Inflammatory macrophage treated with lipopolysaccharide for 4 hours (primary cell): Measurements from ENCODE around the gene STK10.
"Not testable (repeated sequence)": the region's sequence is repeated elsewhere in the genome, so short reads cannot be mapped to it uniquely, and the experiment has no call there.

ENCODE experiments used
- DNase-seq: peaks from one replicate; pipeline ENCODE4 v3.0.0-alpha.2; 2020

Gene STK10

DNA sequence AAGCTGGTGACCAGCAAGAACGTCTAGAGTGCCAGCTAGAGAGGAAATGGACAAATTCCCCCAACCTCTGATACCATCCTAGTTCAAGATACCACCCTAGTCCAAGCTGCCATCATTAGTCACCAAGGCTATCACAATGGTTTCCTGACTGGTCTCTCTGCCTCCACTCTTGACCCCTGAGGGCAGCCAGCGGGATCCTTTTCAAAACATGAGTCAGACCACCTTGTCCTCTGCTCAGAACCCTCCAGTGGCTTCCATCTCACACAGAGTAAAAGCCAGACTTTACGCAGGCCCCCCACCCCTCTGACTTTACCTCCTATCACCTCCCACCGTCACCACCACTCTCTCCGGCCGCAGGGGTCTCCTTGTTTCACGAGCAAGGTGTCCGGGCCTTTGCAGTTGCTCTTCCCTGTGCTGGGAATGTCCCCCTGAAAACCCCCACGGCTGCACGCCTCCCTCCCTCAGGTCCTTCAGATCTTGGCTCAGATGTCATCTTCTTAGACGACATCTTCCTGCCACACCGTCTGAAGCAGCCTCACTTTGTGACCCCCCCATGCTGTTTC, 139.4 kb downstream of the STK10 start:
- DNase-seq: peak; percentile 24

DNA sequence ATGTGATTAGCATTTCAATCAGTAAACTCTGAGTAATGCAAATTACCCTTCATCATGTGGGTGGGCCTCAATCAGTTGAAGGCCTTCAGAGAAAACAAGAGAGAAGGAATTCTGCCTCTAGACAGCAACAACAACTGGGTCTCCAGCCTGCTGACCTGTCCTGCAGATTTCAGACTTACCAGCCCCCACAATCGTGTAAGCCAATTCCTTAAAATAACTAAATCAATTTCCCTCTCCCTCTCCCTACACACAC, 139.9 kb downstream of the STK10 start:
- no peak for DNase-seq

DNA sequence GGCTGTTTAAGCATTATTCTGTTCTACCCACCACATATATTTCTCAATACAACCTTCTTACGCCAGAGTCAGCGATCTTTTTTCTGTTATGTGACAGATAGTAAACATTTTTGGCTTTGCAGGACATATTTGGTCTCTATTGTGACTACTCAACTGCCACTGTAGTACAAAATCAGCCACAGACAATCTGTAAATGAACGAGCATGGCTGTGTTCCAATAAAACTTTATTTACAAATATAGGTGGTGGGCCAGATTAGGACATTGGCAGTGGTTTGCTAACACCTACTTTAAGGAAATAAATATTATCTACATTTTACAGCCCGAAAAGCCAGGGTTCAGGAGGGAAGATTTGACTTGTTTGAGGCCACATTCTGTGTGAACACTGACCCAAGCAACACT, 141.4 kb downstream of the STK10 start:
- DNase-seq: no peak

DNA sequence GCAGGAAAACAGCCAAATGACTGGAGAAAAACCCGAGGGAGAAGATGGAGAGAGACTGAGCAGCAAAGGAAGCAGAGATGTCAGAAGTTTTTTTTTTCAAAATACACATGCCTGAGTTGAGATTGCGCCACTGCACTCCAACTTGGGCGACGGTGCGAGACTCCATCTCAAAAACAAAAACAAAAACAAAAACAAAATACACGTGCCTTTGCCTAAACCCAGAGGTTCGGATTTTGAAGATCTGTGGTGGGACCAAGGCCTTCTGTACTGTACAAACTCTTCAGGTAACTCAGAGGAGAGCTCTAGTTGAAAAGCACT, 142.8 kb downstream of the STK10 start:
- DNase-seq: no peak

DNA sequence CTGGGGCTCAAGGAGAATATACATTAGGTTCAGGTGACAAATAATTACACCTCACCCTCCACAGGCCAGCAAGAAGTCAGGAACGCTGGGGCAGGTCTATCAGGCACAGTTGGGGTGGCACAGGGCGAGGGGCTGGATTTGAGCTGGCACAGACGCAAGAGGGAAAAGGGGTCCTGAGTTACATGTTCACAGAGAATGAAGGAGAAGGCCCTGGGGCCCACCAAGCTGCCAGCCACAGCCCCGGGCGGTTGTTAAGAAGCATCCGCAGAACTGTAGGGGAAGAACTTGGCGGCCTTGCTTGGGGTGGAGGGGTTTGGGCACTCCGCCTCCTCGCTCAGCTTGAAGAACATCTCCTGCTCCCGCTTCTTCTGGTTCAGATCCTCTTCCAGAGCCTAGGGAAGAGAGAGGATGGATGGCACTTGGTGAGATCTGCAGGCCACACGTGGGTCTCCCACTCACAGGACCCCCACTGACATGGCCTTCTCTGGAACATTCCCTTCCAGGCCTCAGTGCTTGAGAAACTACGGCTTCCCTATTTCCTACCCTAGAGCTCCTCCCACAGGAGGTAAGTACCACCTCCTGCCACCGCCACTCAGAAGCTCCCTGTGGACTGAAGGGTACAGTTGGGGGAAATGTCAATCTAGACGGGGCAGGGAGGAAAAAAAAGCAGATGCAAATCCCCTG, 143.3 kb downstream of the STK10 start:
- DNase-seq: no peak

DNA sequence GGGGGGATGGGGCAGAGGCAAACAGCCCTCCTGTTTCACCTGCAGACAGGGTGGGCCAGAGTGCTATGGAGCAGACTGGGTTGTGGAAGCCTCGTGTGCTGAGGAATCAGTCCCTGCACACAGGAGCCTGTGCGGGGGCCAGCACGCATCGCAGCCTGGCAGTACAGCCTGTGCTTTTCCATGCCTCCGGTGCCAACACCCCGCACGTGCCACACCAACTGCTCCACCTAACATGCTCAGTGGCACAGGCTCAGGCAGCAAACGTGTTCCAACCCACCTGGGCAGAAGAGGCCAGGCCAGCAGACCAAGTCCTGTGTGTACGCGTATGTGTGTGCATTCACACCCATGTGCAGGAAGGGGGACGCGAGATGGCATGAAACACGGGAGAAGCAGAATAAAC, 144.2 kb downstream of the STK10 start:
- DNase-seq: no peak

DNA sequence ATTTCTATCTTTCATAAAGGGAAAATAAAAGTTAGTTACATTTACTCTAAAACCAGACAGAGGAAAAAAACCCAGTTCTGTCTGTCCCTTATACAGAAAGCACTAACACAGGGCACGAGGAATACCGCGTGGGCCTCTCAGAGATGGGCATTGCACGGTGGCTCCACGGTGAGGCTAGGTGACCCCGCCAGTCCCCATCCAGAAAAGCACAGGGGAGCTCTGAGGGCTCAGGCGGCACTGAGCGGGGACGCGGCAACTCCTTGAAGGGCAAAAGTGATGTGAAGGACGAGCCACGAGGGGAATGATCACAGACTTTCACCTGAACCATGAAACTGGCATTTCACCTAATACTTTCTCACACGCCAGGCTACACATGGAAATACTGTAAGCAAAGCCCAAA, 145.8 kb downstream of the STK10 start:
- DNase-seq: no peak

DNA sequence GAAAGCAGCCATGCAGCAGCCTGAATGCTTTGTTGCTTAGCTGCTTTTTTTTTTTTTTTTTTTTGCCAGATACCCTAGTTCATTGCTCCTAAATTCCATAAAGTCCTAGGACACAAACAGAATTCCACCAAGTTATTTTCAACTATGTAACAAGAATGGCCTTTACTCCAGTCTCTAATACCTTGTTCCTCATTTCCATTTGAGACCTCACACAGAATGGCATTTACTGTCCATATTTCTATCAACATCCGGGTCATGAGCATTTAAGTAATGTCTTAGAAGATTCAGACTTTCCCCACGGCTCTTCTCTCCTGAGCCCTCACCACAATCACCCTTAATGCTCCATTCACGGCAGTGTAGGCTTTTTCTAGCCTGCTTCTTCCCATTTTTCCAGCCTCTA, 149.9 kb downstream of the STK10 start:
- DNase-seq: peak; percentile 30

DNA sequence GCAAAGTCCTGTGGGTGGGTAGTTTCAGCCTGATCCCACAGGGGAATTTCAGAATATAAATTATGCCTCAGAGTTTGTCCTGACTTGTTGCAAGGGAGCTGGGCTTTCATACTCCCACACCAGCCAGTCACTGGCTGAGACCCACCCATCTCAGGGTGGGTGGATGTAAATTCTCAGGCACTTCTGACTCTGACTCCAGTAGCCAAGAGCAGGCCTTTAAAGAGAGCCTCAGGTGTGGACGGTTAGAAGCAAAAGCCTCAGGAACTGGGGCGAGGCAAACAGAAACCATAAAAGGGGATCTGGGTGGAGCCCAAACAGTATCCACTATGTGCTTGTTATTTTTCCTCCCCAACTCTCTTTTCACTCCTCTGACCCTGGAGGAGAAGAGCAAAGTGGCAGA, 153.0 kb downstream of the STK10 start:
- peak; percentile 58 for DNase-seq

DNA sequence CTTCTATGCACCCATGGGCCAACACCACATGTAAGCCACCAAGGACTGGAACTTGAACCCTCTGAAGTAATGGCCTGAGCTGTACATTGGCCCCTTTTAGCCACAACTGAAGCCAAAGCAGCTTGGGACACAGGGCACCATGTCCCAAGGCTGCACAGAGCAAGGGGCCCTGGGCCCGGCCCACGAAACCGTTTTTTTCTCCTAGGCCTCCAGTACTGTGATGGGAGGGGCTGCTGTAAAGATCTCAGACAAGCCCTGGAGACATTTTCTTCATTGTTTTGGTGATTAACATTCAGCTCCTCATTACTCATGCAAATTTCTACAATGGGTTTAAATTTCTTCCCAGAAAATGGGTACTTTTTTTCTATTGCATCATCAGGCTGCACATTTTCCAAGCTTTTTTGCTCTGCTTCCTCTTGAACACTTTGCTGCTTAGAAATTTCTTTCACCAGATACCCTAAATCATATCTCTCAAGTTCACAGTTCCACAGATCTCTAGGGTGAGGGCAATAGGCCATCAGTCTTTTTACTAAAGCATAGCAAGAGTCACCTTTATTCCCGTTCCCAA, 156.0 kb downstream of the STK10 start:
- DNase-seq: no peak

DNA sequence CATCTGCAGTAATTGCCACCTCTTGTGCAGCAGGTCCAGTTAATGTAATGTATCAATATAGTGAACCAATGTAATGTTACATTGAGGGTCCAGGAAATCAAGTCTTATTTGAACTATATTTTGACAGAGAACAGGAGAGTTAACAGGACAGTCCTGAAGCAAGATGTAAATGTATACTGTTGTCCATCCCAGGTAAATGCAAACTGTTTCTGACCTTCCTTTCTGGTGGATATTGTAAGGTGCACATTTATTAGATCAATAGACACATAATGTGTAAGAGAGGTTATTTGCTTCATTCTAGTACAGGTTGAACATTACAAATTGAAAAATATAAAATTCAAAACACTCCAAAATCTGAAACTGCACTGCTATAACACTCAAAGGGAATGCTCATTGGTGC, 158.1 kb downstream of the STK10 start:
- no peak for DNase-seq

DNA sequence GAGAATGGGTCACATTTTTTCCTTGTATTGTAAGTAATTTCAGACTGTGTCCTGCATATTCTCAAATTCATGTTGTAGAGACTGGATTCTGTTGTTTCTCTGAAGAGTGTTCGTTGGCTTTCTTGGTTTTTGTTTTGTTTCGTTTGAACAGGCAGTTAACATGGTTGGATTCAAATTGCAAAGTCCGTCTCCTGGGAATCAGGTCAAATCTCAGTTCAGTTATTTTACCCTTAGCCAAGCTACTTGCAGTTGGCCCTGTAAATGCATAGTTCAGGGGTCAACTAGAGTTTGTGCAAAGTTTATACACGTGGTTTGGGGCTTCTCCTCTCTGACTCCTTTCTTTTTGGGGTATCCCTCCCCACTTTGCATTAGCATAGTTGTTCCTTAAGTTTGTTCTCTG, 159.9 kb downstream of the STK10 start:
- DNase-seq: no peak

DNA sequence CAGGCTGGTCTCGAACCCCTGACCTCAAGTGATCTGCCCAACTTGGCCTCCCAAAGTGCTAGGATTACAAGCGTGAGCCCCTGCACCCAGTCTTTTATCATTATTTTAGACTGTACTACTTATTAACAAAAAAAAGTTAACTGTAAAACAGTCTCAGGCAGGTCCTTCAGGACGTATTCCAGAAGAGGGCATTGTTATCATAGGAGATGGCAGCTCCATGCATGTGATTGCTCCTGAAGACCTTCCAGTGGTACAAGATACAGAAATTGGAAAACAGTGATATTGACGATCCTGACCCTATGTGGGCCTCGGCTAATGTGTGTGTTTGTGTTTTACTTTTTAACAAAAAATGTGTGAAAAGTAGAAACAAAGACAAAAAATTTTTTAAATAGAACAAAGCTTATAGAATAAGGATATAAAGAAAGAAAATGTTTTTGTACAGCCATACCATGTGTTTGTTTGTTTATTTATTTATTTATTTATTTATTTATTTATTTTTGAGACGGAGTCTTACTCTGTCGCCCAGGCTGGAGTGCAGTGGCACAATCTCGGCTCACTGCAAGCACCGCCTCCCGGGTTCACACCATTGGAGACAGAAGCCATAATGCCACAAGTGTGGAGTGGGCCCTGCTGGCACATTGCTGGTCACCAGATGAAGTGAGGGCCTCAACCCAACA, 167.8 kb downstream of the STK10 start:
- DNase-seq: not testable (repeated sequence)

DNA sequence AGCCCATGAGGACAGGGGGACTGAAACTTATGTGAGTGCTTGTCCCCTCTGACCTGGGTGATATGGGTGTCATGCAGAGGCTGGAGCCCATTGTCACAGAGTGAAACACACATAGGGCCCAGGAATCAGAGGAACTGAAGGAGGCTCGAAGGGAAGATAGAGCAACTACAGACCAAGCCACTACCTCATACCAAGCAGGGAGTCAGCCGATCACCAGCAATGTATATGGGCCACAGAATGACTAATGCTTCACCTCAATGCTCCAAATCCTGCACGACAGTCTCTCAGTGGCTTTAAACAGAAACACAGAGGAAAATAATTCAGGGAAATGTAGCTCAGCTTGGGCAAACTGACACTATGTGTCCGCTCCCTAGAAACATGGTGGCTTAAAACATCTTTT, 172.7 kb downstream of the STK10 start:
- DNase-seq: no peak

DNA sequence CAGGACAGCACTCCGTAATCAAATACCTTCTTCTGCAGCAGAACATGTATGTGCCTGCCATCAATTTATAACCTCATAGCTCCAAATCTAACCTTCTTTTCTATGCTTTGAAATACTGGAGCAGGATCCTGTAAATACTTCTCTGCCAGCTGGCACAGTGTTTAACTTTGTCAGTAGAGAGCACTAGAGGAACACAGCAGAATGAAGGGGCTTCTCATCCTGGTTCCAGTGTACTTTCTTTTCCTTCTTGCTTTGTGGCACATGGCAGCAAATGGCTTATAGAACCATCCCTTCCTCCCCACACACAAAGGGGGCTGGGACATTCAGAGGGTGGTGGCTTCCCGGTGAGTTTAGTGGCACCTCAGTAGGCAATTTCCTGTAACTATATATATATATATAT, 177.7 kb downstream of the STK10 start:
- no peak for DNase-seq

DNA sequence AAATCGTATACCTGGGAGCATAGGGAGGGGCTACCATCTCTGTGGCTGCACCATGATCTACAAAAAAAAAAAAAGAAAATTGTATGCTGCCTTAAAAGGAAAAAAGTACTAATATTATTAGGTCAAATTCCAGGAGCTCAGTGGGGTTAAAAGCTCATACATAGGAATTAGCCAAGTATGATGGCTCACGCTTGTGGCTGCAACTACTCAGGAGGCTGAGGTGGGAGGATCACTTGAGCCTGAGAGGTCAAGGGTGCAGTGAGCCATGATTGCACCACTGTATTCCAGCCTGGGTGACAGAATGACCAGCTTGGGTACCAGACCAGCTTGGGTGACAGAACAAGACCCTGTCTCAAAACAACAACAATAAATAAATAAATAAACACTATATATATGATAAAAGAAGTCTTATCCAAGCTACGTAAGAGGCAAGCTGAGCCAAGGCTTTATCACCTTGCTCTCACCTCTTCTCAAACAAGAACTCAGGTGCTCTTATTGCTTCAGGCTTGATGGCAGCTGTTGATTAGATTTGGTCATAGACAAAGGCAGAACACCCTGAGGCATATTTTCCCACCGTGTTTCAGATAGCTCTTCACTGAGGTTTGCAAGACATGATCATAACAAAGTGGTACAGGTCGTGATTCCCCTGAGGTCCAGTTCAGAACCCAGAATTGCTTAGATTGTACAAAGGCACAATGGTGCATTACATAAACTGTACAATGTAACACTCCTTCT, 178.3 kb downstream of the STK10 start:
- no peak for DNase-seq

DNA sequence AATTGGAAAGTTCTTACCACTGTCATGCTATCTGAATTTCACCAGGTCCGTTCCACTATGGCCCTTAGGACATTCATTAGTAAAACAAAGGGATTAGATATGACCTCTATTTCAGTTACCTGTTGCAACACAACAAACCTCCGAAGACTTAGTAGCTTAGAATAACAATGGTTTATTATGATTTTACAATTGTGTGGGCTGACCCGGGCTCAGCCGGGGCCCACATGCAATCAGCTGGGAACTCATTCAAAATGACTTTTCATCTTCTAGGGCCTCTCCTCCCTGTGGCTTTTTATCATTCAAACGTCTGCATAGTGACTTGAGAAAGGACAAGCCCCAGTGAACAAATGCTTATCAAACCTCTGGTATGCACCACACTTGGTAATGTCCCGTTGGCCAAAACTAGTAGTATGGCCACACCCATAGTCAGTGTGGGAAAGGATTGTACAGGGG, 179.3 kb downstream of the STK10 start:
- DNase-seq: no peak

DNA sequence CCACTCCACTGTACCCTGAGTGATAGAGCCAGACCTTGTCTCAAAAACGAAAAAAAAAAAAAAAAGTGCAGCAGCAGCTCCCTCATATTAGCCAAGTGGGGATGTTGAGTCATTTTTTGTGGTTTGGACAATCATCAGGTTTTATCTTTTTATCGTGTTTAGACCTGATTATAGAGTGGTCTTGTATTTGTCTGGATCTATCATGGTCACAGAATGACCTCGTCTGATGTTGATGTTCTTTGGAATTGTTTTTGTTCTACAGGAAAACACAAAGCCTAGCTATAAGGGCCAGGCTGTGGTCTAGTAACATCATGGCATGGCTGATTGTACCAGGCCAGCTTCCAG, 179.9 kb downstream of the STK10 start:
- DNase-seq: no peak

DNA sequence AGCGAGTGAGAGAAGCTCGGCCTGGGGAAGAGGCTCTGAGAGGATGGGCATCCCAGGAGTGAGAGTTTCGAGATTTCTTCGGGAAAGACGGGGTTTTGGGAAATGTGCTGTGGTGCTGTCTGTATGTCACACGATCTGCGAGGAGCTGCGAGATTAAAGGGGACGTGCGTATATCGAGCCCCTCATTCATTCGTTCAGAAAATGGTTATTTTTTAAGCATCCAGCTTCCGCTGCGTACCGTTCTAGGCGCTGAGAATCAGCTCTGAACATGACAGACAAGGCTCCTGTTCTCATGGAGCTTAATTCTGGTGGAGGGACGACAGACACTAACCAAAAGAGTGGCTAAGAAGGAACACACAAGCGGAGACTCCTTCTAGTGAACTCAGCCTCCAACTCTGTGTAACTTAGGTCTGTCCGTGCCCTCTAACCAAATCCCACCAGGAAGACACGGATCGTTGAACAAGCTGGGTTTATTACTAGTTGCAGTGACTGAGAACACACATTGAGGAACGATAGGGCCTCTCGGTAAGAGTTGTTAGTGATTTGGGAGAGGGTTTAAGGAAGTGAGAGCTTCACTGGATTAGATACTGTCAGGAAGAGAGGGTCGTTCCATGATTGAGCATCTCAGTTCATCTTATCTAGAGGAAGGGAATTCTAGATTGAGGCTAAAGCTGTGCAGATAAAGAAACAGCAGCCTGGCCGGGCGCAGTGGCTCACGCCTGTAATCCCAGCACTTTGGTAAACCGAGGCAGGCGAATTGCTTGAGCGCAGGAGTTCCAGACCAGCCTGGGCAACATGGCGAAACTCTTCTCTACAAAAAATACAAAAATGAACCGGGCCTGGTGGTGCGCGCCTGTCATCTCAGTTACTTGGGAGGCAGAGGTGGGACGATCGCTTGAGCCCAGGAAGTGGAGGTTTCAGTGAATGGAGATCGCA, 180.6 kb downstream of the STK10 start:
- DNase-seq: peak; percentile 44

DNA sequence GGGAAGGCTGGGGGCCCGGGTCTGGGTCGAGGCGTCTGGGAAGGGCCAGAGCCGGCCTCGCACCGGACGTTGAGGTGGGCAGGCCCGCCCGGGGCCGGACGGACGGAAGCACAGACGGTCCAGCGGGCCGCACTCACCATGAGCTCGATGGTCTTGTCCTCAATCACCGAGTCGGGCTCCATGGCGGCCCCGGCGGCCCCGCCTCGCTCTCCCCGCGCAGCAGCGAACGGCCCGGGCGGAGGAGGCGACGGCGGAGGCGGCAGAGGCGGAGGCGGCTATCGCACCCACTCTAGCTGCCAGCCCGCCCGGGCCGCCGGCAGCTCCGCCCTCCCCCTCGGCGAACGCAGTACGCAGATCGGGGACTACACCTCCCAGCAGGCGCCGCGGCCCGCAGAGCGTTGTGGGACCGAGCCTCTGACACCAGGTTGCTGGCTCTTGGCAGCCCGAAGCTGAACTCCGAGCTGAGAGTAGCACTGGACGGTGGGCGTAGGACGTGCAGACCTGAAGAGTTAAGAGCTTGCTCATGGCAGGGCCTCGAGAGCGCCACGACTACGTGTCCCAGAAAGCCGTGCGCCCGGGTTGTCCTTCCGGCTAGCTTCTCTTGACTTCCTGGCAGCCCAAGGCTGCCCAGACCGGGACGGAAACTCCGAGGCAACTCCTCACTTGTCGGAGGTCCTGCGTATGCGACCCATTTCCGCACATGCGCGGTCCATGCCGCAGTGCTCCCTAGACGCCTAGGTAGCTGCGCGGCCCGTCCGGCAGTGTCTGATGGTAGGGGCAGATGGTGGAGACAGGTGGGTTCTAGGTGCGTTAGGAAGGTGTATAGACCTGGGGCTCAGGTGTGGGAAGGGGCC, 181.5 kb downstream of the STK10 start, which contains the start of gene FBXW11:
FBXW11 (minus strand) TSS at position 318 of the 854 bp plus-strand sequence; CDS start at position 182, 136 bp downstream.
- peak; percentile 98 for DNase-seq

DNA sequence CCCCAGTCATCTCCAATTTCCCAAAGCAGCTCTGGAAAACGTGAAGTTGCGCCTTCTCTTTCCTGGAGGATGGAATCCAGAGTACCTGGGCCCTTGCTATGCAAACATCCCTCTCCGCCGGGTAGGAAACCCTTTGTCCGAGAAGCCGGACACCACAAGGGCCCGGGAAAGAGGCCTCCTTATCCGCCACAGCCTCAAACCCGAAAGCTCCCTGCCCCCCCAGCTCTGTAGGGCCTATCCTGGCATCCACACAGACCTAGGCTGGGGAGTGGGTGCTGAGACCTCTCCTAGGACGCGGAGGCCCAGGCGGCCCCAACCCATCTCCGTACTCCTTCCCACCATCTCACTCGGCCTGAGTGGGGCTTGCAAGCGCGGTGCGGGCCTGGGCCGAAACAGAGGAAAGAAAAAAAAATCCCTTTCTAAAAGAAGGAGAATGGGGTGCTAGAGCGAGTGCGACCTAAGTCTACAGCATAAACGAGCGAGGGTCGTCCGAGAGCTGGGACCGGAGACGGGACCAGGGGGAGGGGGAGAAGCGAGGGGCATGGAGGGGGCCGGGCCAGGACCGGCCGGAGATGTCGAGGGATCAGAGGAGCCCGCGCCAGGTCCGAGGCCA, 182.2 kb downstream of the STK10 start:
- DNase-seq: no peak
